GM21515 (cell line): Measurements from ENCODE around the gene CD200.

Source experiments
- ATAC-seq: cut with Tn5 transposase; IDR thresholded peaks from one replicate; pipeline ENCODE4 v1.9.1; 2021; ENCODE audit not compliant: unreplicated experiment

Gene CD200

DNA sequence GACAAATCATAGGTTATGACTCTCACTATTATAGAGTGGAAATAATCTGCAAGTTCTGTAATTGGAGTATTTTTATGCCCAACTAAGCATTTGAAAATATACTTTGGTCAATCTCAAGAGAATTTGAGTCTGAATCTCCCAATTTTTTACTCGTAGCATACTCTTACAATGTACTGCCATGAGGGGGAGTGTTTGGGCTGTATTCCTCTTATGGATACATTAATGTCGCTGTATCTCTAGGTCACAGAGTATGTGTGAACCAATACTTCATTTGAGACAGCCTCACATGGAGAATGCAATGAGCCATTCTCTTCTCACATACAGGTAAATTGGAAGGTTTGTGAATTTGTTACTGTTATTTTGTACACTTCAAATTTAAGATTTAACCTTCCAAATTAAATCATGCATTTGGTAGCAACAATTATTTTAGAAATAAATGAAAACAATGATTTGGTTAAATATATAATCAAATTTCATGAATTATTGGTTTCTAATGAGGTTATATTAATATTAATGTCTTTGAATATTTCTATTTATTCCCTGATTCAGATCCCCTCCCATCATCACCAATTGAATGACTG, 5.5 kb upstream of the CD200 start:
- peak; percentile 97 for ATAC-seq

DNA sequence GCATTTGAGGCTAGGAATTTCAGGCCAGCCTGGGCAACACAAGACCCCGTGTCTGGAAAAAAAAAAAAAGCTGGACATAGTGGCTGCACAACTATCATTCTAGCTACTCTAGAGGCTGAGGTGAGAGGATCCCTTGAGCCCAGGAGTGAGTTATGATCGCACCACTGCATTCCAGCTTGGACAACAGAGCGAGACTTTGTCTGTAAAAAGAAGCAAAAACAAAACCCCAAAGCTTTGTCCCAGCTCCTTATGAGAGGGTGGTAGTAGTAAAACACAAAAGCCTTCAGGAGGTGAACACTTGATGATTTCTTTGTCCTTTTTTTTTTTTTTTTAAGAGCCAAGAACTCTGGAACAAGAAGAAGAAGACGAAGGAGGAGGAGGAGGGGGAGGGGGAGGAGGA, 1.1 kb upstream of the CD200 start:
- no peak for ATAC-seq

DNA sequence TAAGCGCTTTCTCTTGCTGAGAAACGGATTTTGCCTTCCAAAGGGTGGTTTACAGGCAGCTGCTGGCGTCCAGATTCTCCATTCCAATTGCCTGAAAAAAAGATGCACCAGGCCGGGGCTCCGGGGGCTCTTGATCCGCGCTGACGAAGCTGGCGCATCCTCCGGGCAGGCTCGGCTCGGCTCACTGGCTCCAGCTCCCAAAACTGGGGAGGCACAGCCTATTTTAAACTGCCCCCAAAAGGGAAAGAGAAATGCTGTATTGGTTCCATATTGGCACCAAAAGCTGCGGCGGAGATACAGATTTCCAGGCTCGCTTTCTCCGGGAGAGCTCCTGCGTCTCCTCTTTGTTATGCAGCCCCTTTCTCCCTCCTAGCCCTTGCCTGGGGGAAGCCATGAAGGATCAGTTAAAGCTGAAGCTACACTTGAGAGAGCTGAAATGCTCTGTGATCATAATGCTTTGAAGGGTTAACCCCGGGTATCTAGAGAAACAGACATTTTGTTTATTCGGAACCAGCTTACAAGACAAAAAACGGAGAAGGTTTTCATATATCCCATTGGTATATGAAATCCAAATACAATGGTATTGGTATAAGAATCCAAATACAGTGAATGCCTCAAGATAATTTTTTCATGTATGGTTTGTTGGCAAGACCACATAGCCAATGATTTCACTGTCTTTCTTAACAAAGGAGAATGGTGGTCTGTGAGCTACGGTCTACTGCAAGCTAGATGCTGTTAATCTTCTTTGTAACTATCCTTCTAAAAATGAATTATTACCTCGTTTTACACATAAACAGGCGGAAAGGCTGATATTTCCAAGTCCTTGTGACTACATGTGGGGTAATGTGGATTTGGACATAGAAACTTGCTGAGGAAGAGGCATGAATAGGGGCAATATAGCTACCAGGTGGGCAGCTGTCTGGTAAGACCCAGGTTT, 693 bp downstream of the CD200 start:
- peak; percentile 46 for ATAC-seq

DNA sequence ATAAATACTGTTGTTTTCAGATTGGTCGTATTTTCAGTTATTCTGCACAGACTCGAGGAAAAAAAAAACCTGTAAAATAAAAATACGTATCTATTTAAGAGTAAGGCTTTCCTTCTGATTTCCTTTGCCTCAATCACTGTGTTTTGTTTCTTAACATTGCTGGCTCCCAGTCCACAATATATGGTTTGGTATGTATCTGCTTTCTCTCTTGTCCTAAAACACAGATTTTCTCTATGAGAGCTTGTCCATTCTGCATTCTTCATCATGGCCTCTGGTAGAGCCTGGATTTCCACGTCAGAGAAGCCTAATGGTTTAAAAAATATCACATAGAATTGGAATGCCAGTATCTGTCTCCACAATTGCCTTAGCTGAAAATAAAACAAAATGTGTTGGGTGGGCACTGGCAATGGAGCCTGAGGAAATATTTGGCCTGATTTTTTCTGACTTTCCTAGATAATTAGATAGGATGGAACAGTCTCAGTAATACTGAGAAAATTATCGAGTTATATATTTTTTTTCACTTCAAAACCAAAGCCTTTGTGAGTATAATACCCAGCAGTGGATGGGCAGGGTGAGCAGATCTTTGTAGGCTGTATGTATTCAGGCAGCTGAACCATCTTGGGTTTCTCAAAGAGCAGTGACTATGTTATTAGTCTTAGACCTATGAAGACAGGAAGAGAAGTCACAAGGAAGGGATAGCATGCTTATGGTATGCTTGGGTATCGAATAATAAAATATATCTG, 1.9 kb downstream of the CD200 start:
- ATAC-seq = no peak

DNA sequence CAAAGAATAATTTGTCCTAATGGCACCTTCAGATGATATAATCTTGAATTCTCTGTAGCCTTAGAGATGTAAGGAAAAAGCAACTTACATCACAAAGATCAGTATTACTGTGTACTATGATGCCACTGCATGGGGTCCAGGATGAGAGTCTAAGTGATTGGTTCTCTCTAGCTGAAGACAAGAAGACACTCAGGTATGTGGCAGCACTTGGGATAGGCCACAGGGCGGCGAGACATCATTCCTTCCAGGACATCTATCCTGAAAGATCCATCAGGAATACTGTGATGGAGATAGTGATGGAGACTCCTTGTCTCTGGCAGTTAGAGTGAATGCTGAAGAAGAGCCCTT, 2.5 kb downstream of the CD200 start:
- ATAC-seq = no peak

DNA sequence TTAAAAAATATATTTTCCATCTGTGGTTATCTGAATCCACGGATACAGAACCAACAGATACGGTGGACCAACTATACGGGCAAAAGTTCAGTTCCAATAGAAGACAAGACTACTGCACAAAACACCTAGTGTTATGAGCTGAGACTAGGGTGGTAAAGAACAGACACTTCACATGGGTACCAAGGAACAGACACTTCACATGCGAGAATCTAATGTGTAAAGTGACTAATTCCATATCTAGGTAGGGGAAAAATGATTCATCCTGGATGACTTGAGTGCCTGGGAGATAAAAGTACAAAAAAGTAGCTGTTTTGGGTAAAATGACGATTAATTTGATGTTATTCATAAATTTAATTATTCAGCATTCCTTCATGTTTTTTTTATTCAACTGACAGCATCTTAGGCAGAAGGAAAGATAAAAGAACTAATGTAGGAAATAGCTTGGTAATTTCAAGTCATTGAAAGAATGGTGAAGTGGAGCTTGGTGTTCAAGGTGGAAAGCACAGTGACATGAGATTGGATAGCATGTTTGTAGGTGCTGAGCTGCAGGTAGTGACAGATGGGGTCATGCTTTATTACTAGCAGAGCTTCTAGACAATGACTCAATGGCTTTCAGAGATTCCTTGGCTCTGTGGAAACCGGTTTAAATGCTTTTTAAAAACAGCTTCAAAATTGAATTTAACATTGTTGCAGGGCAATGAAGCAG, 5.2 kb downstream of the CD200 start:
- ATAC-seq = no peak

DNA sequence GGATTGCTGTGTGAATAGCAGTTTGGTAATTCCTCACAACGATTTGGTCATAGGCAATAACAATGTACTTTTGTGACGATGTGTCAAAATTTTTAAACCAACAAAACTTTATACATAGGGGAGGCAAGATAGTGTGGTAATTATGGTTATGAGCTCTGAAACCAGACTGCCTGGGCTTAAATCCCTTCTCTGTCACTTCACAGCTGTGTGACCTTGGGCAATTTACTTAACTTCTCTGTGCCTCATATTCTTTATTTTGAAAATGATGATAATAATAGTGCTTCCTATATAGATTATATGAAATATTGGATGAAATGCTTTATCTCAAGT, 5.7 kb downstream of the CD200 start:
- no peak for ATAC-seq

DNA sequence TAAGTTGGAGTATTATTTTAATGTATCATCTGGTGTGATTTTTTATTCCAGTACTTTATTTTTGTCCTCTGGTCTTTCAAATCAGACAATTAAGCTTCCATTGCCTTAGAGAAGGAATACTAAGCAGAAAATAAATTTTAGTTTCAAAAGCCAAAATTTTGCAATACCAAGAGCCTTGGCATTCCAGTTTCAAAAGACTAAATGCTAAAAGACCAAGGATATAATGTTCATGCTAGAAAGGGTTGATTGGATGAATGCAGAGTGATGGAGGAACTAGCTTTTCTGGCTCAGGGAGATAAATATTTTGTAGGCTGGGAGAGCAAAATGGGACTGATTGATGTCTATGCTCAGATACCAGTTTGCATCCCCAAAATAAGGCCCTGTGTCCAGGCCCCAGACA, 6.2 kb downstream of the CD200 start:
- no peak for ATAC-seq

DNA sequence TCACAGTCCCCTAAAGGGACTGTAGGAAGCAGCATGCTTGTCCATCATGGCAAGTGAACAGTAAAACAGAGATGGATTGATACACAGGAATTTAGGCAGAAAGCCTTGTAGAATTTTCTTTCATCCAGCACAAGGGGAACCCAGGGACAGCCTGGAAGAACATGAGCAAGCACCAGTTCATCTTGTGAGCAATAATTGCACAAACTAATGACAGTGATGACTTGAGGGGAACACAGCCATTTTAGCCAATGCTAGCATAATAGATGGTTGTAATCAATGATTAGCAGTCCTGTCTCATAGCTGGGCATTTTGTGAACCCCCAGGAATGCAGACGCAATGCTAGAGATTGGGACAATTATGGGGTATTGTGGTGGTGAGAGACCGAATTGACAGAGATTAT, 6.7 kb downstream of the CD200 start:
- ATAC-seq = no peak

DNA sequence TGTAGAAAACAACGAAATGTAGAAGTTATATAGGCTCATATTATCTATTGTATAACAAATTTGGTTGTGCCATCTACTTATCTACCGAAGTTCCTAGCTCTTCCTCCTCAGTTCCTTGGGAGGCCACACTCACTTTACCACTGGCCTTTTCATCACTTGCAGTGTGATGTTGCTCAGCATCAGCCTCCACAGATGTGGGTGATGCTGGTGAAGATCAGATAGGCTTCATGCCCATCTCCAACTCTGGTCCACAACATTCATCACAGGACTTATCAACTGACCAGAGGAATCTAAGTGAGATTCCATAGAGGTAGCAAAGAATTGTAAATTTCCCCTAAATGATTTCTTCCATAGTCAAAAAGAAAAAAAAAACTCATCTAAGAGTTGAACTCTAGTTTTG, 8.4 kb downstream of the CD200 start:
- no peak for ATAC-seq

DNA sequence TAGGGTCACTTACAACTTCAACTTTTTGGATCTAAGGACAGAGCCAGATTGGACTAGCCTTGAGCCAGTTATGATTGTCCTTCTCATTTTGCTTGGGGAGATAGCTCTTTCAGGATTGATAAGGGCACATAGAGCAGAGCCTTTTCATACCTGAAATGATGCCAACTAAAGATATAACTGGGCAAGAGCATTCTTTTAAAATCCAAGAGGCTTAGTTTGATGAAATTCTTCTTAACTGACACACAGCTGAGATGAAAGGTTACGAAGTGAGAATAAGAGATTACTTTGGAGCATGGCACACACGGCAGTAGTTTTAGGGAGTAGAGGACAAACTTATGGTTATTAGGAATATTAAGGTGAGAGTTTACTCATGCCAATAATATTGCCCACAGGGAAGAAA, 12.7 kb downstream of the CD200 start:
- no peak for ATAC-seq

DNA sequence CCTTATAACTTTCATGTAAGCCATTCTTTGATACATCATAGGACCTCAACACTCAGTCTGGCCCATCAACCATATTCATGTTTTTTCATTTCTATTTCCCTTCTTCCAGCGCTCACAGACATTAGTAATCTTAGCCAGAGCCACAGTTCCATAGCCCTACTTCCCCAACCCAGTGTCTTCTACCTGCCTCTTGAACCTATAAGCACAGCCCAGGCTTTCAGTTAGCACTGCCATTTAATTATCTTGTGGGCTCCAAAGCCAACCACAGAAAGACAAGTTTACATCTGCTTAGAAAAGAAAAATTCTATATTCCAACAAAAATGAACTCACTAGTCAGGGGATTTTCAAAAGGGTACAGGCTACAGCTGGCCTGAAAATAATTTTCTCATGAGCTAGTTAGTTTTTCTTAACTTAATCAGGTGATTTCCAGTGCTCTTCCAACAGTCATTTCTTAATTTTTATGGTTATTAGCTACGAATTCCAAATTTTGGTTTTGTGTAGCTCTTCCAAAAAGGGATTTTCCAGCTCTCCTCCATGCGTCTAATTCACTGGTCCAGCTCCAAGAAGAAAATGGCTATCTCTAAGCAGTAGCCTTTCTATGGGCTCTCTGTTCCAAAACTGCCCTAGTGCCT, 13.7 kb downstream of the CD200 start:
- no peak for ATAC-seq

DNA sequence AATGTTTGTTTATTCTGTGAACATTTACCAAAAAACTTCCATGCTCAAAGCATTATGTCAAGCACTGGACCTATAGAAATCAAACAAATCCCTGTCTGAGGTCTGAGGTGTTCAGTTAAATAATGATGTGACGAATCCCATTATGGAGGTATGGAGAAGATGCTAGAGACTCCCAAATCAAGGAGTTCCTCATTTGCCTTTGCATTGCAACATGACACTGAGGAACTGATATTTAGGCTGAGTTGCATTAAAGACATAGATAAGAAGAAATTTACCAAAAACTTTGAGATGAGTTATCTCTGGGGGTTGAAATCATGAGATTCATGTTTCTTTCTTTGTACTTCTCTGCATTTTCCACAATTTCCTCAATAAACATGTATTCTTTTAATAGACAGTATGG, 16.0 kb downstream of the CD200 start:
- ATAC-seq = no peak

DNA sequence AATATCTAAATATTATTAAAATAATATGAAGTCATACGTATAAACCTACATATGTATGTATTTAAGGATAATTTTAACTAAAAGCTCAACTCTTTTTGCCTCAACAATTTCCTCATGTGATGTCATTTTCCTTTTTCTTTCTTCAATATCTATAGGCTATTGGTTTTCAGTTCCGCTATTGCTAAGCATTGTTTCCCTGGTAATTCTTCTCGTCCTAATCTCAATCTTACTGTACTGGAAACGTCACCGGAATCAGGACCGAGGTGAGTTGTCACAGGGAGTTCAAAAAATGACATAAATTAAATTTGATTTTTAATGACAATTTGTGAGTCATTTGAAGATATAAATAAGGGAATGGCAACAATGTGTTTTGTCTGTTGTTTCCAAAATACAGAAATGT, 16.6 kb downstream of the CD200 start:
- ATAC-seq = no peak

DNA sequence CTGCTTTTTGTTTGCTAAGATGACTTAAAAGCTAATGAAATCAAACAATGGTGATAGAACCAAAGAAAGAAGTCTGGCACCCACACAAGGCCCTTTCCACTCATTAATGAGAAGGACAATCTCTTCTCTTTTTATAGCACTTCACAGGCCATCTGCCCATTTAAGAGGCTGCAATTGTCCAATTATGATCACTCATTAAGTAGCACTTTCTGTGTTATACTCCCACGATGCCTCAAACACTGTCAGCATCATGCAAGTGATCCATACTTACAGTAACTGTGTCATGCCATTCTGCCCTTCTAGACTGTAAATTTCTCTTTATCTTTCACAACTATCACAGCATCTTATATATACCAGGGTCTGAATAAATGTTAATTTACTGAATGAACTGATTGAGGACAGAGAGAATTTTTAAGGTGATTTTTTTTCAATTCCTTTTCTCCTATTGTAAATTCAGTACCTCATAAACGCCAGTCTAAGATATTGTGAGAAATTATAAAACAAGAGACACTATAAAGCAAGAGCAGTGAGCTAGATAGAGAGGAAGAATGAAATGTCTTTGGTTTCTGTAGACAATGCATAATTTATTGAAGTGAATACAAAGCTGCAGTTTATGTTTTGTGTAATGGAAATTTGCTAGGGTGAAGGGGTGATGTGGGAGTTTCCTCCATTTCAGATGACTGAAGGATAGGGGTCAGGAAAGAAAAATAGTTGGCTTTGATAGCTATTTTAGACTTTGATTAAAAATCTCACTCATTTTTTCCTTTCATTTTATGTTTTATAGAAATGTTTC, 17.3 kb downstream of the CD200 start:
- no peak for ATAC-seq

DNA sequence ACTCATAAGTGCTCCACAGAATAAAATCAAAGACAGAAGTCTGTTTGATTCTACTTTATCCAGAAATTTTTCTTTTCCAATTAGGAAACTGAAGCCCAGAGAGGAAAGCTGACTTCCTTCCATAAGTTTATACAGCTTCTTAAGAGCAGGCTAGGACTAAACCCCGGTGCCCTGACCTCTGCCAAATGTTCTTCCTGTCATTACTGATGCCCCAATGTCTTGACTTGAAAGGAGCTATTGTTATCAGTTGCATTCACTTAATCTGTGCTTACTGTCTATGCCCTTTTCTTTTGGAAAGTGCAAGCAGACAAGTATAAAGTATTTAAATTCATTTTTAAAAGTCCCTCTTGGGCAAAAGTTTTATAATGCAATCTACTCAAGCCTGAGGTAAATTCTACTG, 18.1 kb downstream of the CD200 start:
- no peak for ATAC-seq

DNA sequence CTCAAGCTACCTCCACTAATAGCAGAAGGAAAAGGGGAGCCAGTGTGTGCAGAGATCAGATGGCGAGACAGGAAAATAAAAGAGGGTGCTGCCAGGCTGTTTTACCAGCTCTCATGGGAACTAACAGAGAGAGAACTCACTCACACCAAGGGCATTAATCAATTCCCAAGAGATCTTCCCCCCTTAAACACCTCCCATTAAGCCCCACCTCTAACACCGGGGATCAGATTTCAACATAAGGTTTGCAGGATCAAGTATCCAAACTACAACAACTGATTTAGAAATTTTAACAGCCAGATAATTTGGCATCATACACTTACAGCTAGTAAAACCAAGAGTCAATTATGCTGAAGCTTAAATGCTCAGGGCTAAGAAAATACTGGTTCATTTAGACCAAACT, 18.9 kb downstream of the CD200 start:
- no peak for ATAC-seq

DNA sequence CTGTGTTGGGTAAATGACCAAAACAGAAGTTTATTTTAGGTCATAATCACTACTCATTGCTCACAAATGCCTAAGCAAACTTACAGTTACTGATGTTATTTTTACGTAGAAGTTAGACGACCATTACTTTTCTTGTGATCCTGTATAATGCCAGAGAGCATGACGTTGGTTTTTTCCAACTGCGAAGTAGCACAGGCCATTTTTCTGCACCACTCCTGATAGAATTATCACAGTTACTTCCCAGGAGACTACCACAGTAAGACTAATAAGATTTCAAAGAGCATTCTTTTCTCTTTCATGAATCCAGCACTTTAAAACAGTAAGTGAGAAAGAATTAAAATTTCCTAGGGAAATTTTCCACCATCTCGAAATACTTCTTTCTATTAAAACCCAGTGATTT, 19.8 kb downstream of the CD200 start:
- no peak for ATAC-seq

DNA sequence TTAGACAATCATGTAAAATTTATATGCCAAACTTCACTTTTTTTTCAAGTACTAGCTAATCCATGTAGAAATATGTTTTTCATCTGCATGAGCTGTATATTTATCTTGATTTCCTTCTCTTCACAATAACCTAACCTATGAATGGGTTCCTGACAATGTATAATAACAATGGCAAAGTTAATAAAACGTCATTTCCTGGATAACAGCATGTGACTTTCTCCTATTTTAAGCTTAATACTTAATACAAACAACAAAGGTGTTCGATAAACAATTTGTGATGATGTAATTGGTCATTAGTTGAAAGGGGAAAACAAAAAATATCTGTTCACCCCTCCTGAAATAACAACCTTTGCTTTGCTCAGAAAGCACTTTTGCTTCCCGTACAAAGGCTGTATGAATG, 20.4 kb downstream of the CD200 start:
- ATAC-seq = no peak

DNA sequence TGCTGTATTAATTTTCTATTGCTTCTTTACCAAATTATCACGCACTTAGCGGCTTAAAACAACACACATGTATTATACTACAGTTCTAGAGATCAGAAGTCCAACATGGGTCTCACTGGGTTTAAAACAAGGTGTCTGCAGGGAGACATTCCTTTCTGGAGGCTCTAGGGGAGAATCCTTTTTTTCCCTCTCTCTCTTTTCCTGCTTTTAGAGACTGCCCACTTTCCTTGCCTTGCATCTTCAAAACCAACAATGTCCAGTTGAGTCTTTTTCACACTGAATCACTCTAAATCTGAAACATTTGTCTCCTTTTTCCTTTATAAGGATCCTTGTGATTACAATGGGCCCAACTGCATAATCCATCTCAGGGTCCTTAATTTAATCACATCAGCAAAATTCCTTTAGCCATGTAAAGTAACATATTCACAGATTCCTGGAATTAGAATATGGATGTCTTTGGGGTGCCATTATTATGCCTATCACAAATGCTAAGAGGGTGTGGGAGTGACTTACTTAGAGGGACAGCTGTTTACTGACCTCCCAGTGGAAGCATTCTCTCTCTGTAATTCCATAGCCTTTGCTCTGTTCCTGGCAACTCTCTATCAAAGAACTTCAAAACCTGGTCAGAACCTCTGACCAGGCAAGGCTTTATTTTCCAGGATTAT, 21.8 kb downstream of the CD200 start:
- ATAC-seq = no peak
